NCI-H2196 treated with DMSO at 0.1 percent for 48 hours (cell line): Measurements from ENCODE around the gene ADCY7.
"Not testable (repeated sequence)": the region's sequence is repeated elsewhere in the genome, so short reads cannot be mapped to it uniquely, and the experiment has no call there.

Source experiments
- DNase-seq: peaks from one replicate; lab custom pipeline; 2025; ENCODE audit not compliant: unreplicated experiment; lab: John Stamatoyannopoulos, UW

ADCY7 gene

DNA sequence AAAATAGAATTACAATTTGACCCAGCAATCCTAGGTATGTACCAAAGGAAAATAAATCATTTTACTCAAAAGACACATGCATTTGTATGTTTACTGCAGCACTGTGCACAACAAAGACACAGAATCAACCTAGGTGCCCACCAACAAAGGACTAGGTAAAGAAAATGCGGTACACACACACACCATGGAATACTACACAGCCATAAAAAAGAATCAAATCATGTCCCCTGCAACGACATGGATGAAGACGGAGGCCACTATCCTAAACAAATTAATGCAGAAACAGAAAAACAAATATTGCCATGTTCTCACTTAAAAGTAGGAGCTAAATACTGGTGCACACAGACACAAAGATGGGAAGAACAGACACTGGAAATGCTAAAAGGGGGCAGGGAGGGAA, 66.2 kb downstream of the ADCY7 start:
- DNase-seq = no peak

DNA sequence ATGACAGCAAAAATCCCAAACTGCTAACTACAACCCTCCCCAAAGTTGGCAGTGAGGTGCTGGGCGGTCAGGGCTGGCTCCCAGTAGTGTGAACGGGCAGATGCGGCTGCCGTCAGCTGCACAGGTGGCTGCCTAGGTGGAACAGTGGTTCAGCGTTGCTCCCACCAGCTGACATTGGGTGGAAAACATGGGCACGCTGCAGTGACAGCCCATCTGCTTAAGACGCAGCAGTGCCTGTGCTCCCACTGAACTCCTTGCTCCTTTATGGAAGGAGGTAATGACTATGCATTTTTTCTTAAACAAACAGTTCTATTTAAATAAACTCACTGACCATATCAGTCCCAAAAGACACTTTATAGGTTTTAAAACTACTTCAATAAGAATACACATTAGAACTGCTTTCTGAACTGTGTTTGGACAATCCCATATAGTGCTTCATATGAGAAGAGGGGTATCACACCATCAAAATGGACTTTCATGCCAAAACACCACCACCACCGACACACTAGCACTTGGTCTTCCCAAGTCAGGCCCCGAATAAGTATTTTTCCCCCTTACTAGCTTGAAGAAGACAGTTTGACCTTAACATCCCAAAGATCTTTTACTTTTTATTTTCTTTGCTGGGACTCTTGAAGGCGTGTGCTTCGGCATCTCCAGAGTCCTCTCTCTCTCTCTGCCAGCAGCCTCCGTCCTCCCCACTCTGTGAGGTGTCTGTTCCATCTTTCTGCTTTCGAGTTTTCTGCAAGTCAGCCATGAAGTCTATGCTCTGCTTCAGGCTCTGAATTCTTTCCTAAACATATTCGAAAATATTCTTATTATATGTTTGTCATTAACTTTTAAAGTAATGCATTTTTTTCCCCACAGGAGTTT, 68.0 kb downstream of the ADCY7 start:
- DNase-seq = no peak

DNA sequence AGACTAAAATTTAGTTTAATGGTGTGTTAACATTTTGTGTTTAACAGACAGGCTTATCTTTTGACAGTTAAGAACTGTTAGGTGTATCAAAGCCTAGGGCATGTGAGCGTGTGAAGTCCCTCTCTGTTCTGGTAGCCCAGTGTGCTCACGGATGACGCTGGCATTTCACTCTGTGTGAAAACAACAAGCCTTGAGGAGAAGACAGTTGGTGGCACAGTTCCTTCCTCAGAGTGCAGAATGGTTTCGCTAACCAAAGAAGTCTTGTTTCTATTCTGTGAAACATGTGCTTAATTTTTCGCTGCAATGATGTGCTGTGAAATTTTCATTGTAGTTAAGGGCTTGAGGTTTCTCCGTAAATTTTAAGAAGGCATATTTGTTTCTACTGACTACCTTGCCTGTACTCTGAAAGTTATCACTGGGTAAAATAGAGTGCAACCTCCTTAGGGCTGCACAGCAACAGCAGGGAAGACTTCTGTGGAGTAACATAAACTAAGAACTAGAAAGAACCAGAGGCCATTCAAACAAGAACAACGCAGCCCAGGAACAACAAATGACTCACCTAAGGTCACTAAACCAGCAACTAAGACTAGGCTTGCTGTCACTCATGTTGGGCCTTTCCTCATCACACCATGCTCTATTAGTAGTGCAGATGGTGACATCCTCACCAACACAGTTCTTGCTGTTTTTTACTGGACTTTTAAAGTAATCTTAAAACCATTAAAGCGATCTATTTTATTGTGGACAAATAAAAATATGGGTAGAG, 69.0 kb downstream of the ADCY7 start:
- no peak for DNase-seq

DNA sequence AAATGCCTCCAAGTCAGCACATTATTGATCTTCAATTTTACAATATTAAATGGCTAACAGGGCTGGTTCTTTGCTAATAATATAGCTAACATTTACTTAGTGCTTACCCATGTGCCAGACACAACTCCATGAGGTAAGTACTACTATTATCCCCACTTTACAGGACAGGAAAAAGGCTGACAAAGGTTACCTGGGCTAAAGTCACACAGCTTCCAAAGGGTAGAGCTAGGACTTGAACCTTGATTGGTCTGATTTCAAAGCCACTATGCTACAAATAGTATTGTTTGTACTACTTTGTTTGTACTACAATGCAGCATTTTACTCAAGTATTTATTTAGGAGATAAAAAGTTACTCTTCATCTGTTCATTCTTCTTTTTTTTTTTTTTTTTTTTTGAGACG, 70.5 kb downstream of the ADCY7 start:
- no peak for DNase-seq

DNA sequence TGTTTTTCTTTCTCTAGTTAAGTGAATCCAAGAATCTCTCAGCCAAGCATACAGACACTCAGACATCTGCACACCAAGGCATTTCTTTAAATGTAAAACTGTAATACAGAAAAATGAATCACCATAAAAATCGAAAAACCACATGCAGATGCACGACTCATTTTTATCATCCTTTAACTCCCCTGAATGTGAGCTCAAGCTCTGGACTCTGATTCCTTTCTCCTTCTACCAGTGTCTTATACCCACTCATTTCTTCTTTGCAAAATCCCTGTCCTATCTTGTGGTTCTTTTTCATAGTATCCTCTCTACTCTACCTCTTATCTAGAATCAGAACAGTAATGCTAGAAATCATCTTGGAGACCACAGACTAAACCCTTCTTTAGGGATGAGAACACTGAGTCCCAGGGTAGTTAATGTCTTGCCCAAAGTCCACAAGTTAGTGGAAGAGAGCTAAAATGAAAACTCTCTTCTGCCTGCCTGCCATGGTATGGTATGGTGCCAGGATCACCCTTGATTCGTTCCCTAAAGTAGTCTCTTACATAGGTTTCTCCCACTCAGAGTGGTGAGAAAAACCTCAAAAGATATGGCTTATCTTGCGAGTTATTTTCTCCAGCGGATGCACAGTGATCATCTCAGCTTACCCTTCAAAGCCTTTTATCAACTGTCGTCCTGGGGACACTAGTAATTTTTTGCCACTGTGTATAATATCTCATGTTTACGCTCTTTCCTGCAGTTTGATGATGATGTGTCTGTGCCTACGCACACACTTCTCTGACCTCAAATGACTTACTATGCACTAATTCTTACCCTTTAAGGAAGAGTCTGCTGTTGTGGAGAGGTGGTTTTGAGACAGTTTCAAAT, 72.2 kb downstream of the ADCY7 start:
- no peak for DNase-seq

DNA sequence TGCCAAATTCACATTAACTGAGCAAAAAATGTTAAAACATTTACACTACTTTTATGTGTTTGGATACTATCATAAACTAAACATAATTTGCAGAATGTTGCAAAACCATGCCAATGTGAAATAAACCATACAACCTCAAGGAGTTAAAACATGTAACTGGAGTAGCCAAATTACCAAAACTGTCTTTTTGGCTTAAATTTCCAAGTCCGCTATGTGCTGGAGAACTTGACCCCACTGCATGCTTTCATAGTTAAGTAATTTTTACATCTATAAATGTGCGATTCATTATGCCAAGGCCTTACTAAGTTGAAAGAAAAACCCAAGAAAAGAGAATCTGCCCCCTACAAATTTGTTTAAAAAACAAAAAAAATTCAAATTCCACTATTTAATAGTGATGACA, 74.2 kb downstream of the ADCY7 start:
- DNase-seq = no peak

DNA sequence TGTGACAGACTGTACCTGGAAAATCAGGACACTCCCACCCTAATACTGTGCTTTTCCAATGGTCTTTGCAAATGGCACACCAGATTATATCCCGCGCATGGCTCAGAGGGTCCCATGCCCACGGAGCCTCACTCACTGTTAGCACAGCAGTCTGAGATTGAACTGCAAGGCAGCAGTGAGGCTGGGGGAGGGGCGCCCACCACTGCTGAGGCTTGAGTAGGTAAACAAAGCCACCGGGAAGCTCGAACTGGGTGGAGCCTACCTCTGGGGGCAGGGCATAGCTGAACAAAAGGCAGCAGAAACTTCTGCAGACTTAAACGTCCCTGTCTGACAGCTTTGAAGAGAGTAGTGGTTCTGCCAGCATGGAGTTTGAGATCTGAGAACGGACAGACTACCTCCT, 77.2 kb downstream of the ADCY7 start:
- not testable (repeated sequence) for DNase-seq

DNA sequence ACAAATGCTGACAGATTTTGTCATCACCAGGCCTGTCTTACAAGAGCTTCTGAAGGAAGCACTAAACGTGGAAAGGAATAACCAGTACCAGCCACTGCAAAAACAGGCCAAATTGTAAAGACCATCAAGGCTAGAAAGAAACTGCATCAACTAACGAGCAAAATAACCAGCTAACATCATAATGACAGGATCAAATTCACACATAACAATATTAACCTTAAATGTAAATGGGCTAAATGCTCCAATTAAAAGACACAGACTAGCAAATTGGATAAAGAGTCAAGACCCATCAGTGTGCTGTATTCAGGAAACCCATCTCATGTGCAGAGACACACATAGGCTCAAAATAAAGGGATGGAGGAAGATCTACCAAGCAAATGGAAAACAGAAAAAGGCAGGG, 78.9 kb downstream of the ADCY7 start:
- DNase-seq = not testable (repeated sequence)

DNA sequence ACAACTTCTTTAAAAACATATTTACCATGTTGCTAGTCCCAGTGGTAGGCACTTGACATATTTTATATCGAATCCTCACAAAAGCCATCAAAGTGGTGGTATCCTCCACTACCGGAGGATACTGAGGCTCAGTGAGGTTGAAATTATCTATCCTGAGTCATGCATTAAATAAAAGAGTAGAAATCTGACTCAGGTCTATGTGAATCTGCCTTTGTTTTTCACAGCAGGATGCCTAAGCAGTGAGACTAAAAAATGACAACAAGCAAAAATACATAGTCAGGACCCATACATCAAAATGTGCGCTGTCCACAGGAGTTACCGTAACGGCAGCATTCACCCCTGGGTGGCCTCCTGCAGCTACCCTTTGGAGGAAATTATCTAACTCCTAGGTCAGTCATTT, 84.8 kb downstream of the ADCY7 start:
- DNase-seq = no peak

DNA sequence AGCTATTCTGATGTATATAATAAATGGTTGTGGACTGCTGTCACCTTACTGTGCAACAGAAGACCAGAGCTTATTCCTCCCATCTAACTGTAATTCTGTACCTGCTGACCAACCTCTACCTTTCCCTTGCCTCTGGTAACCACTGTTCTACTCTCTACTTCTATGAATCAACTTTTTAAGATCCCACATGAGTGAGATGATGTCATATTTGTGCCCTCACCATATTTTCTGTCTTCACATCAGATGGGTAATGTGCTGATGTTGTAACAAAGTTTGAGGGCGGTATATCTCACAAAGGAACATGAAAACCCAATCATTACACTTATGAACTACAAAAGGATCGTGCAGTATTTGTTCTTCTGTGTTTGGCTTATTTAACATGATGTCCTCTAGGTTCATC, 85.6 kb downstream of the ADCY7 start:
- DNase-seq = no peak

DNA sequence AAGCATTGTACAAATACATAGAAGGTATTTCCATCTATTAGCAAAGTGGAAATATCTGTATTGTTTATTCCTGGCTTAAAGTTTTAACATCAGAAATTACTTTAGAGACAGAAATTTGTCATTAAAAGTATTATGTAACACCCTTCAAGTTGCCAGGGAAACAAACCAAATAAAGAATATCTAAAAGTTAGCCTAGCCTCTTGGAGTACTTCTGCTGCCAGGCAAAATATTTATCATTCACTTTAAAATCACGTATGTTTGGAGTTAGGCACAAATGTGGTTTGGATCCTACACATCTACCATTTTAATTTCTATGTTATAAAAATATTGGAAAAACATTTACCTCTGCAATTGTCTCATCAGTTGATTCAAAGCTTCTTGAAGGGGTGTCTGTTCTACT, 87.7 kb downstream of the ADCY7 start:
- no peak for DNase-seq

DNA sequence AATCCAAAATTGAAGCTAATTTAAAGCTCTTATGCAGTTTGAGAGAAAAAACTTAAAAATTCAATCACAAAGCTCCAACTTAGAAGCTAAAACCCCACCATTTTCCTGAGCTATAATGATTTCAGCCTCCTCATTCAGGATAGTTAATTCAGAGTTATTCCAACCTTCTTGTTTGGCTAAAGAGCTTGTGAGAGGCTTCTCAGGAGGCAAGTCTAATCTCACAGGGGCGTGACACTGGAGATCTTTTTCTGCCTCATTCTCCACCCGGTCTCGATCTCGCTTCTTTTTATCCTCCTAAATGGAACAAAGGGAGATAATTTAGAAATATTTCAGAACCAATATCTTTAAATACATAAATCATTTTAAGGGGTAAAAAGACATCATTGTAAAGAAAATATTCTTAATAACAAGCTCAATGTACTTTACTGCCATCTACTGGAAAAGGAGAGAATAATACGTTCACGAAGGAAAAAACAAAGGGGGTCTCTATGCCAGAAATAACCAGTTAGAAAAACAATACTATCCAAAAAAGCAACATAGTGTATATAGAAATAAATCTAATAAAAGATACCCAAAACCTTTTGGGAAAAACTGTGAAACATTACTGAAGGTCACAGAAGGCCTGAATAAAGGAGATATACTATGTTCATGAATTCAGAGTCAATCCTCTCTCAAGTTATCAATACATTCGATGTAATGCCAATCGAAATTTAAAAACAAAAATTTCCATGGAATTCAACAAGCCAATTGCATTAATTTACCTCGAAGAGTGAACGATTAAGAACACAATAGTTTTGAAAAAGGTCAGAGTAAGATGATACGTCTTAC, 88.5 kb downstream of the ADCY7 start:
- no peak for DNase-seq

DNA sequence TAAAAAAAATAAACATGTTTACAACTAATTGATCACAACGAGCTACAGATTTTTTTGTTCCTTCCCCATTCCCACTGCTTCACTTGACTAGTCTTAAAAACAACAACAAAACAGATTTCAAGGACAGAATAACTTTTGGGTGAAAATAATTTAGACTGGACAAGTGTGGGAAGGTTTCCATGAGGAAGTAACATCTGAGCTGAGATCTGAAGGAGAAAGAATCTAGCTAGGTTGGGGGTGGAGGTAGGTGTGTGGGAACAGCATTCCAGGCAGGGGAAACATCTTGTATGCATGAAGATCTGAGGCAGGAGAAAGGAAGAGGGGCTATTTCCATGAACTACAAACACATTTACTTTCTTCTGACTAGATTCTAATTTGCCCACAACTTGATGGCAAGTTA, 93.3 kb downstream of the ADCY7 start:
- DNase-seq = no peak

DNA sequence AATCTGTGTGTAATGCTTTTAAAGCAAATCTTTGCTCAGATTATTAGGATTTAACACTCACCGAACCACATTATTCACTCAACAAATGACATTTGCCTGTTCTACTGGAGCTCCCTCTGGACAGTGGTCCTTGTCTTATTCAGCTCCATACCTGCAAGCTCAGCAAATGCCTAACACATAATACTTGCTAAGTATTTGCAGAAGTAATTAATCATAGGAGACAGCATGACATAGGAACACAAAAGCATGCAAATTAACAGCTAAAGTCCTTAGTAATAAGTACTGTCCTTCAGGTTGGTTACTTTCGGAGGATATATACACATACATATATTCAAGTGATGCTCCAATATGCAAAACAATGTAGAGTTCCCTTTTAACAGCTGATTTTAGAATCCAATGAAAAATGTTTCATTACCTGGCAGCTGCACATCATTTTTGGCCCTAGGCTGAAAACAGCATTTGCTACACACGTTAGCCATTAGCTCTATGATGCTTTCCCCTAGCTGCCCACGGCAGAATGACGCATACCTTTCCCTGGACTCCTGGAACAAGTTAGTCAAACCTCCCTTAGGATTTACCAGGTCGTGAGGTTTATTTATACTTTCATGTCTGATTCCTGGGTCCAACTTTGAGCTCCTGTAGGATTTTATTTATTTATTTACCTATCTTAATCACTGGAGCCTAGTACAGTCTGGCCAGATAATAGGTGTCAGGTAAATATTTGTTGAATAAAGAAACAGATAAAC, 93.9 kb downstream of the ADCY7 start:
- DNase-seq = no peak

DNA sequence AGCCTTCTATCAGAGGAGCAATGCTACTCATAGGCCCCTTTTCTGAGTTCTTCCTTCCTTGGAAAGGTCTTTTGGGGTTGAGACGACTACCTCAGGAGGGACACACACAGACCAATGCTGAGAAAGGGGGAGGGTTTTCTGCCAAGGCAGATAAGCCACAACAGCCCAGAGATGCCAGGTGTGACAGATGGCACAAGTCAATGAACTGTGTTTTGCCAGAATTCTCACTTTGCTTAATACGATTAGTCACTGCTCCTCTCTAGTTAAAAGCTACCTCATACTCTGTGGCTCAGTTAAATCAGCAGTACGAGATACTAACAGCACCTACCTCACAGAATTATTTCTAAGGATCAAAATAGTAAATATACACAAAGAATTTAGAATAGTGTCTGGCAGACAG, 94.4 kb downstream of the ADCY7 start:
- DNase-seq = no peak

DNA sequence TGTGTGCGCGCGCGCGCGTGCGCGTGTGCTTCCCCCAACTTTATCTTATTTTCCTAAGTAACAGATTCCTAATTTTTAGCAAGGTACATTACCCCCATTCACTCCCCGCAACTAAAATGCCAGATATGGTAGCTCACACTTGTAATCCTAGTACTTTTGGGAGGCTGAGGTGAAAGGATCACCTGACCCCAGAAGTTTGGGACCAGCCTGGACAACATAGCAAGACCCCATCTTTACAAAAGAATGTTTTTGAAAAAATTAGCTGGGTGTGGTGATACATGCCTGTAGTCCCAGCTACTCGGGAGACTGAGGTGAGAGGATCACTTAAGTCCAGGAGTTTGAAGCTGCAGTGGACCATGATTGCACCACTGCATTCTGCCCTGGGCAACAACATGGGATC, 97.3 kb downstream of the ADCY7 start:
- DNase-seq = no peak

DNA sequence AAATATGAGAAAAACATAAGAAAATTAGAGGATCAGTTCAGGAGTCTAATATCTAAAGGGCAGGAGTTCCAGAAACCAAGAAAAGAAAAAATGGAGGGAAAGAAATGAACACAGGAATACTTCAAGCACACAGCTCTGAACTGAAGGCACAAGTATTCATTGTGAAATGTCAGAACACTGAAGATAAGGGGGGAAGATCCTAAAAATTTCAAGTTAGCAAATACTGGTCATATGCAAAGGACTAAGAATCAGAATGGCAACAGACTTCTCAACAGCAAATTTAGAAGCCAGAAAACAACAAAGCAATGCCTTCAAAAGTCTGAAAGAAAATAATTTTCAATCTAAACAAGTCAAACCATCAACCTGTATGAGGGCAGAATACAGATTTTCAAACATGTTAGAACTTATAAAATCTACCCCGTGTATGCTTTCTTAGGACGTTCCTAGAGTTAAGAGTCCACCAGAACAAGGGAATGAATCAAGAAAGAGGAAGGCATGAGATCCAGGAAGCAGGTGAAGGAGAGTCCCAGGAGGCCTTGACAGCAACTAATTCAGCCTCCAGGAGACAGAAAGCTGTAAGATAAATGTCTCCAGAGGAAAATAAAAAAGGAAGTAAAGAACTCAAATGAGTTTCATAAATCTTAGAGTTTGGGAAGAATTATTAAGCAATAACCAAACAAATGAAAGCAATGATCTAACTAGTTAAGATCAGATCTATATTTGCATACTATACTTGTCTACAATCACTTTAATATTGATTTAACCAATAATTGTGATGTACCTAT, 99.6 kb downstream of the ADCY7 start:
- DNase-seq = no peak
